Osteocyte (in vitro differentiated cells): ENCODE data around the gene CDH4. TPM values are rescaled to one million over a fixed set of nuclear protein-coding genes. Genes with fewer than 3 reads are reported as not detected.

Experiments
- DNase-seq: peaks from one replicate; pipeline ENCODE4 v3.0.0; 2021; ENCODE audit warnings: mixed read lengths; ENCODE audit not compliant: unreplicated experiment; ENCODE audit errors: extremely low spot score
- H3K27ac Mint-ChIP-seq: one replicate; pipeline ENCODE4 v1.8.0; 2021; ENCODE audit warnings: mild to moderate bottlenecking, mixed read lengths; ENCODE audit not compliant: unreplicated experiment
- H3K27me3 Mint-ChIP-seq: one replicate; pipeline ENCODE4 v1.8.0; 2021; ENCODE audit warnings: mixed read lengths; ENCODE audit not compliant: unreplicated experiment
- H3K36me3 Mint-ChIP-seq: one replicate; pipeline ENCODE4 v1.8.0; 2021; ENCODE audit warnings: mixed read lengths; ENCODE audit not compliant: unreplicated experiment
- H3K4me1 Mint-ChIP-seq: one replicate; pipeline ENCODE4 v1.8.0; 2021; ENCODE audit warnings: mixed read lengths; ENCODE audit not compliant: unreplicated experiment
- H3K4me3 Mint-ChIP-seq: one replicate; pipeline ENCODE4 v1.8.0; 2021; ENCODE audit warnings: mild to moderate bottlenecking, moderate library complexity, mixed read lengths; ENCODE audit not compliant: unreplicated experiment
- H3K9me3 Mint-ChIP-seq: one replicate; pipeline ENCODE4 v1.8.0; 2021; ENCODE audit warnings: mixed read lengths; ENCODE audit not compliant: unreplicated experiment
- total RNA-seq: library from RNA; stranded (reverse); gene quantifications from 2 replicates; pipeline ENCODE4 v1.2.1, GENCODE V29; 2021
- TF ChIP-seq, protein P1 (sequence below): fragments of 200-600 bp; sonication (generic); IDR thresholded peaks from 2 replicates; pipeline ENCODE4 v1.5.0; 2021; ENCODE audit warnings: antibody characterized with exemption, mild to moderate bottlenecking, moderate library complexity

CDH4 gene
- total RNA-seq, 1 donor from 2014 or later = 1.3 TPM

- Mint-ChIP-seq H3K27ac (peak overlapping the region; percentile 47), H3K27me3 (no peaks in the 10 kb centered on the region)
- no peak for DNase-seq
Observed at GRCh38 chr20:61925555-61926252, 673.6 kb downstream of the CDH4 start.

GRCh38 chr20:61926253-61926613 lies 674.2 kb downstream of the CDH4 start:
- peaks cover 8% of the 10 kb centered on the region for H3K4me1 Mint-ChIP-seq

More at GRCh38 chr20:61925555-61926252, 673.6 kb downstream of the CDH4 start:
- Mint-ChIP-seq H3K4me1 (peaks cover 8% of the 10 kb centered on the region), H3K9me3 (no peaks in the 10 kb centered on the region), H3K4me3 (no peak overlapping the region), H3K36me3 (no peaks in the 10 kb centered on the region)
- TF ChIP-seq, protein P1, sequence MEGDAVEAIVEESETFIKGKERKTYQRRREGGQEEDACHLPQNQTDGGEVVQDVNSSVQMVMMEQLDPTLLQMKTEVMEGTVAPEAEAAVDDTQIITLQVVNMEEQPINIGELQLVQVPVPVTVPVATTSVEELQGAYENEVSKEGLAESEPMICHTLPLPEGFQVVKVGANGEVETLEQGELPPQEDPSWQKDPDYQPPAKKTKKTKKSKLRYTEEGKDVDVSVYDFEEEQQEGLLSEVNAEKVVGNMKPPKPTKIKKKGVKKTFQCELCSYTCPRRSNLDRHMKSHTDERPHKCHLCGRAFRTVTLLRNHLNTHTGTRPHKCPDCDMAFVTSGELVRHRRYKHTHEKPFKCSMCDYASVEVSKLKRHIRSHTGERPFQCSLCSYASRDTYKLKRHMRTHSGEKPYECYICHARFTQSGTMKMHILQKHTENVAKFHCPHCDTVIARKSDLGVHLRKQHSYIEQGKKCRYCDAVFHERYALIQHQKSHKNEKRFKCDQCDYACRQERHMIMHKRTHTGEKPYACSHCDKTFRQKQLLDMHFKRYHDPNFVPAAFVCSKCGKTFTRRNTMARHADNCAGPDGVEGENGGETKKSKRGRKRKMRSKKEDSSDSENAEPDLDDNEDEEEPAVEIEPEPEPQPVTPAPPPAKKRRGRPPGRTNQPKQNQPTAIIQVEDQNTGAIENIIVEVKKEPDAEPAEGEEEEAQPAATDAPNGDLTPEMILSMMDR = no peak

DNA sequence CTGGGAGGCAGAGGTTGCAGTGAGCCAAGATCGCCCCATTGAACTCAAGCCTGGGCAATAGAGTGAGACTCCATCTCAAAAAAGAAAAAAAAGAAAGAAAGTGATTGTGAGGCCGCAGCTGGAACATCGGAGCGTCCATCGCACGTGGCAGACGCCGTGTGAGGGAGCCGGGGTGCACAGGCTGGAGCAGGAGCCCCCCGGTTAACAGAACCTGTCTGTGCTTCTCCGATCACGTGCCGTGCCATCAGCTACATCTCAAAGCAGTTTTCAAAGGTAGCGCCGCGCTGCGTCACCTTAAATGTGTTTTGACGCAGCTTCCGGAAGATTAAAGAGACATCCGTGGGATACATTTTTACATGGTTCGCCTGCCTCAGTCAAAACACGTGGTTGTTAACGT lies 674.7 kb downstream of the CDH4 start:
- TF ChIP-seq, protein P1 = no peak
- Mint-ChIP-seq H3K9me3 (no peaks in the 10 kb centered on the region), H3K27me3 (no peaks in the 10 kb centered on the region), H3K4me3 (no peak overlapping the region), H3K27ac (no peak overlapping the region), H3K36me3 (no peaks in the 10 kb centered on the region), H3K4me1 (peaks cover 8% of the 10 kb centered on the region)
- no peak for DNase-seq

More at GRCh38 chr20:61926253-61926613, 674.2 kb downstream of the CDH4 start:
- H3K27me3 Mint-ChIP-seq = no peaks in the 10 kb centered on the region
- TF ChIP-seq, protein P1 = no peak
- no peak overlapping the region for H3K4me3 Mint-ChIP-seq
- no peaks in the 10 kb centered on the region for H3K9me3 Mint-ChIP-seq
- H3K27ac Mint-ChIP-seq = no peak overlapping the region
- no peaks in the 10 kb centered on the region for H3K36me3 Mint-ChIP-seq
- no peak for DNase-seq

GRCh38 chr20:61927193-61927825 lies 675.2 kb downstream of the CDH4 start:
- H3K4me3 Mint-ChIP-seq = no peak overlapping the region
- TF ChIP-seq, protein P1 = no peak

DNA sequence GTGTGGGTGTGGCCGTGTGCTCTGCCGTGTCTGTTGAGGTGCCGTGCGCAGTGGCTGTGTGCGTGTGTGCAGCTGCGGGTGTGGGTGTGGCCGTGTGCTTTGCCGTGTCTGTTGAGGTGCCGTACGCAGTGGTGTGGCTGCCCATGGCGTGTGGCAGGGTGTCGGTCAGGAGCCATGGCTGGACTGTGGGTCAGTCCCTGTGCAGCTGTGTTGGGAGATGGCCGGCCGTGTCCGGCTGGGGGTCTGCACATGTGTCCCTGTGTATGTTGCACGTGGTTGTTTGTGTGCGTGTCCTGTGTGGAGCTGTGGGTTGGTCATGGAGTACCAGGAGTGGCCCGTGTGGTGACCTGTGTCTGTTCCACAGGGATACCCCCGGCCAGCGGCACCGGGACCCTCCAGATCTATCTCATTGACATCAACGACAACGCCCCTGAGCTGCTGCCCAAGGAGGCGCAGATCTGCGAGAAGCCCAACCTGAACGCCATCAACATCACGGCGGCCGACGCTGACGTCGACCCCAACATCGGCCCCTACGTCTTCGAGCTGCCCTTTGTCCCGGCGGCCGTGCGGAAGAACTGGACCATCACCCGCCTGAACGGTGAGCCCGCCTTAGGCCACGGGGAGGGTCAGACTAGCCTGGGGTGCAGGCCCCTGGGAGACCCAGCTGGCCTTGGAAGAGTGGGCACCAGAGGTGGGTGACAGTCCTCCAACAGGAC lies 675.9 kb downstream of the CDH4 start:
- no peak overlapping the region for H3K4me3 Mint-ChIP-seq
- H3K27me3 Mint-ChIP-seq = no peaks in the 10 kb centered on the region
- TF ChIP-seq, protein P1 = no peak
- H3K4me1 Mint-ChIP-seq = peaks cover 8% of the 10 kb centered on the region
- DNase-seq = no peak
- no peak overlapping the region for H3K27ac Mint-ChIP-seq
- H3K9me3 Mint-ChIP-seq = no peaks in the 10 kb centered on the region
- no peaks in the 10 kb centered on the region for H3K36me3 Mint-ChIP-seq

More at GRCh38 chr20:61927193-61927825, 675.2 kb downstream of the CDH4 start:
- Mint-ChIP-seq H3K9me3 (no peaks in the 10 kb centered on the region), H3K36me3 (no peaks in the 10 kb centered on the region), H3K27me3 (no peaks in the 10 kb centered on the region), H3K4me1 (peaks cover 8% of the 10 kb centered on the region), H3K27ac (no peak overlapping the region)
- DNase-seq = no peak
